CD4-positive, alpha-beta T cell treated with Interleukin-17A for 1 hour (primary cell): ENCODE measurements around the gene DCP1A.
A peak's percentile ranks its signal among the peaks of the same experiment; 100 is the strongest.
"Not testable (repeated sequence)": the region's sequence is repeated elsewhere in the genome, so short reads cannot be mapped to it uniquely, and the experiment has no call there.

Source experiments
- DNase-seq: peaks from one replicate; pipeline ENCODE4 v3.0.0-alpha.2; 2020

DCP1A gene

GRCh38 chr3:53327986-53328385 lies 19.4 kb downstream of the DCP1A start:
- DNase-seq = not testable (repeated sequence)

GRCh38 chr3:53324105-53324504 lies 23.2 kb downstream of the DCP1A start:
- DNase-seq = no peak

- no peak for DNase-seq
These were observed 26.6 kb downstream of the DCP1A start for GRCh38 chr3:53320697-53321096.

GRCh38 chr3:53318522-53318921 lies 28.8 kb downstream of the DCP1A start:
- no peak for DNase-seq

GRCh38 chr3:53312832-53313231 lies 34.5 kb downstream of the DCP1A start:
- DNase-seq = no peak

- DNase-seq = no peak
These were observed 35.5 kb downstream of the DCP1A start for GRCh38 chr3:53311882-53312281.

- DNase-seq = no peak
These were observed 43.4 kb downstream of the DCP1A start for GRCh38 chr3:53303957-53304356.

GRCh38 chr3:53303549-53303948 lies 43.8 kb downstream of the DCP1A start:
- DNase-seq = no peak

- DNase-seq = no peak
These were observed 46.5 kb downstream of the DCP1A start for GRCh38 chr3:53300826-53301225.

- peak; percentile 57 for DNase-seq
These were observed 47.7 kb downstream of the DCP1A start for GRCh38 chr3:53299611-53300023.

- DNase-seq = no peak
These were observed 51.9 kb downstream of the DCP1A start for GRCh38 chr3:53295410-53295809.

GRCh38 chr3:53293867-53294266 lies 53.5 kb downstream of the DCP1A start:
- DNase-seq = no peak

GRCh38 chr3:53288214-53288613 lies 59.1 kb downstream of the DCP1A start:
- no peak for DNase-seq

- DNase-seq = no peak
These were observed 60.2 kb downstream of the DCP1A start for GRCh38 chr3:53287131-53287629.

- DNase-seq = no peak
These were observed 60.6 kb downstream of the DCP1A start for GRCh38 chr3:53286727-53287126.

GRCh38 chr3:53282581-53282980 lies 64.8 kb downstream of the DCP1A start:
- DNase-seq = no peak

- no peak for DNase-seq
These were observed 68.7 kb downstream of the DCP1A start for GRCh38 chr3:53278667-53279066.

- no peak for DNase-seq
These were observed 72.3 kb downstream of the DCP1A start for GRCh38 chr3:53274938-53275605.

GRCh38 chr3:53273146-53273670 lies 74.1 kb downstream of the DCP1A start:
- no peak for DNase-seq

GRCh38 chr3:53269888-53270880 lies 77.2 kb downstream of the DCP1A start:
- peak; percentile 29 for DNase-seq

GRCh38 chr3:53269193-53269592 lies 78.2 kb downstream of the DCP1A start:
- DNase-seq = not testable (repeated sequence)

GRCh38 chr3:53267766-53268165 lies 79.6 kb downstream of the DCP1A start:
- no peak for DNase-seq

GRCh38 chr3:53264718-53265117 lies 82.6 kb downstream of the DCP1A start:
- DNase-seq = no peak

- DNase-seq = no peak
These were observed 83.4 kb downstream of the DCP1A start for GRCh38 chr3:53263907-53264306.
